ENCODE data around the gene TET2.
"Not testable (repeated sequence)": the region's sequence is repeated elsewhere in the genome, so short reads cannot be mapped to it uniquely, and the experiment has no call there.

The TET2 gene

DNA sequence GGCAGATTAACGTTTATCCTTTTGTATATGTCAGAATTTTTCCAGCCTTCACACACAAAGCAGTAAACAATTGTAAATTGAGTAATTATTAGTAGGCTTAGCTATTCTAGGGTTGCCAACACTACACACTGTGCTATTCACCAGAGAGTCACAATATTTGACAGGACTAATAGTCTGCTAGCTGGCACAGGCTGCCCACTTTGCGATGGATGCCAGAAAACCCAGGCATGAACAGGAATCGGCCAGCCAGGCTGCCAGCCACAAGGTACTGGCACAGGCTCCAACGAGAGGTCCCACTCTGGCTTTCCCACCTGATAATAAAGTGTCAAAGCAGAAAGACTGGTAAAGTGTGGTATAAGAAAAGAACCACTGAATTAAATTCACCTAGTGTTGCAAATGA, 94.8 kb downstream of the TET2 start:
- no peak for DNase-seq

DNA sequence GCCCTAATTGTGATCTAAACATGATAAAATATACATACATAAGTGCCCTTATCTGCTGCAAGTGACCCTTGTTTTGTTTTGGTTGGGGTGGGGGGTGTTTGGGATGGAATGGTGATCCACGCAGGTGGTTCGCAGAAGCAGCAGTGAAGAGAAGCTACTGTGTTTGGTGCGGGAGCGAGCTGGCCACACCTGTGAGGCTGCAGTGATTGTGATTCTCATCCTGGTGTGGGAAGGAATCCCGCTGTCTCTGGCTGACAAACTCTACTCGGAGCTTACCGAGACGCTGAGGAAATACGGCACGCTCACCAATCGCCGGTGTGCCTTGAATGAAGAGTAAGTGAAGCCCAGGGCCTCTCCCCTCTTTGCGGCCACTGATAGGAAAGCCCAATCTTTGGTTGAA, 96.8 kb downstream of the TET2 start:
- no peak for DNase-seq

DNA sequence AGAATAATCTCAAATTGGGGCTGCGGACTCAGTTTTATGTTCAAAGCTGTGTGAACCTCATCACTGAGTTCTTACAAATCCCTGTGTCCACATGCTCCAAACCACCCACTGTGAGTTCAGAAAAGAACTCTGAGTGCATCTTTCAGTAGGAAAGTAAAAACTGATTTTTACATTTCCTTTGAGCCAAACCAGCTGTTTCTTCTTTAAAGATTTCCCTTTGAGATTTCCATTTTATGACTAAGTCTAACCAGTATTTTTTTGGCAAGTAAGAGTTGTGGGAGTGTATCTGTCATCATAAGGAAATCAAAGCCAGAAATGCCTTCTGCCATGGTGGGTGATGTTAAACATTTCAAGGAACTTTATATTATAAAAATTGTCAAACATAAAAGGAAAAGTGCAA, 100.0 kb downstream of the TET2 start:
- peak; percentile 56 for DNase-seq

- DNase-seq, result no peak
These were observed 101.9 kb downstream of the TET2 start for GRCh38 chr4:105248613-105249012.

- no peak for DNase-seq
These were observed 111.3 kb downstream of the TET2 start for GRCh38 chr4:105257817-105258495.

- no peak for DNase-seq
These were observed 119.0 kb downstream of the TET2 start for GRCh38 chr4:105265689-105266088.

GRCh38 chr4:105267280-105267679, 120.6 kb downstream of the TET2 start:
- no peak for DNase-seq

DNA sequence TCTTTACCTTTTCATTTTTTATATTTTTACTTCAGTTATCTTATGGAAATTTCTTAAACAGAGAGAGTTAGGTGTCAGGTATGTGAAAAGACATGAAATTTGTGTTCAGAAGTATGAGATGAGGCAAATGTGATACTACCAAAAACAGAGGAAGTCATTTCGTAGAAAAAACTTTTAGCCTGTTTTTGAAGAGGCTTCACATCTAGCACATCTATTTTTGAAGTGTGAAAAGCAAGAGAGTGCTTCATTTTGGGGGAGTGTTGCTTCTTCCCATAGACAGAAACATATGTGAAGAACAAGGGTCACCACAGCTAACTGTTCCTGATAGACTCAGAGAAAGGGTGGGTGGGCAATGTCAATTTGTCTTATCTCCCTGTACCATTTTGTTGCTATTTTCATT, 125.3 kb downstream of the TET2 start:
- DNase-seq, result no peak

- no peak for DNase-seq
These were observed 126.6 kb downstream of the TET2 start for GRCh38 chr4:105273230-105273629.

- DNase-seq, result no peak
These were observed 127.4 kb downstream of the TET2 start for GRCh38 chr4:105274090-105274489.

GRCh38 chr4:105274504-105274903, 127.8 kb downstream of the TET2 start:
- no peak for DNase-seq

DNA sequence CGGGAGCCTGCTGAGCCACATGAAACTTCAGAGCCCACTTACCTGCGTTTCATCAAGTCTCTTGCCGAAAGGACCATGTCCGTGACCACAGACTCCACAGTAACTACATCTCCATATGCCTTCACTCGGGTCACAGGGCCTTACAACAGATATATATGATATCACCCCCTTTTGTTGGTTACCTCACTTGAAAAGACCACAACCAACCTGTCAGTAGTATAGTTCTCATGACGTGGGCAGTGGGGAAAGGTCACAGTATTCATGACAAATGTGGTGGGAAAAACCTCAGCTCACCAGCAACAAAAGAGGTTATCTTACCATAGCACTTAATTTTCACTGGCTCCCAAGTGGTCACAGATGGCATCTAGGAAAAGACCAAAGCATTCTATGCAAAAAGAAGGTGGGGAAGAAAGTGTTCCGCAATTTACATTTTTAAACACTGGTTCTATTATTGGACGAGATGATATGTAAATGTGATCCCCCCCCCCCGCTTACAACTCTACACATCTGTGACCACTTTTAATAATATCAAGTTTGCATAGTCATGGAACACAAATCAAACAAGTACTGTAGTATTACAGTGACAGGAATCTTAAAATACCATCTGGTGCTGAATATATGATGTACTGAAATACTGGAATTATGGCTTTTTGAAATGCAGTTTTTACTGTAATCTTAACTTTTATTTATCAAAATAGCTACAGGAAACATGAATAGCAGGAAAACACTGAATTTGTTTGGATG, 129.9 kb downstream of the TET2 start:
- DNase-seq, result no peak

DNA sequence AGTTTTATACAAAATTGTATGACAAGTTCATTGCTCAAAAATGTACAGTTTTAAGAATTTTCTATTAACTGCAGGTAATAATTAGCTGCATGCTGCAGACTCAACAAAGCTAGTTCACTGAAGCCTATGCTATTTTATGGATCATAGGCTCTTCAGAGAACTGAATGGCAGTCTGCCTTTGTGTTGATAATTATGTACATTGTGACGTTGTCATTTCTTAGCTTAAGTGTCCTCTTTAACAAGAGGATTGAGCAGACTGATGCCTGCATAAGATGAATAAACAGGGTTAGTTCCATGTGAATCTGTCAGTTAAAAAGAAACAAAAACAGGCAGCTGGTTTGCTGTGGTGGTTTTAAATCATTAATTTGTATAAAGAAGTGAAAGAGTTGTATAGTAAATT, 131.0 kb downstream of the TET2 start:
- no peak for DNase-seq

GRCh38 chr4:105279314-105279713, 132.6 kb downstream of the TET2 start:
- DNase-seq, result no peak

GRCh38 chr4:105280338-105281123, 133.9 kb downstream of the TET2 start:
- peak; percentile 76 for DNase-seq

DNA sequence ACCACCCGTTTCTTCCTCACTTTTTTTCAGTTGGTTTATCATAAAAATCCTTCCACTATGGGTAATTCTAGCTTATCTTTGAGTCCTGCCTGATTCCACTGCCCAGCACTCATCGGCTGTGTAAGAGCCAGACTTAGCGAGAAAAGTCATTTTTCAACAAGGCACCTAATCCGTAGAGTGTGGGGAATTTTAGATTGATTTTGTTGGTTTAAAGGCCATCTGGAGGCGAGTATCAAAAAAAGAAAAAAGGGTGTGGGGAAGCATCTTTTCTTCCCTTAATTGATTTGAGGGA, 134.4 kb downstream of the TET2 start:
- no peak for DNase-seq

- no peak for DNase-seq
These were observed 135.8 kb downstream of the TET2 start for GRCh38 chr4:105282489-105282888.

- DNase-seq, result no peak
These were observed 136.8 kb downstream of the TET2 start for GRCh38 chr4:105283501-105283900.

DNA sequence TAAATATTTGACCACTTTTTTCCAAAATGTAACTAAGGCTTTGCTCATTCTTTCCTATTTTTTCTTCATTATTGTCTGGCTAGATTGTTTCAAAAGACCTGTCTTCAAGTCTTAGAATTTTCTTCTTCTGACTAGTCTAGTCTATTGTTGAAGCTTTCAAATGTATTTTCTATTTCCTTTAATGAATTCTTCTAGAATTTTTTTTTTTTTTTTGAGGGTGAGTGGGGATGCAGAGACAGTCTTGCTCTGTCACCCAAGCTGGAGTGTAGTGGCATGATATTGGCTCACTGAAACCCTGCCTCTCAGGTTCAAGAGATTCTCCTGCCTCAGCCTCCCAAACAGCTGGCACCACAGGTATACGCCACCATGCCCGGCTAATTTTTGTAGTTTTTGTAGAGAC, 141.4 kb downstream of the TET2 start:
- no peak for DNase-seq

DNA sequence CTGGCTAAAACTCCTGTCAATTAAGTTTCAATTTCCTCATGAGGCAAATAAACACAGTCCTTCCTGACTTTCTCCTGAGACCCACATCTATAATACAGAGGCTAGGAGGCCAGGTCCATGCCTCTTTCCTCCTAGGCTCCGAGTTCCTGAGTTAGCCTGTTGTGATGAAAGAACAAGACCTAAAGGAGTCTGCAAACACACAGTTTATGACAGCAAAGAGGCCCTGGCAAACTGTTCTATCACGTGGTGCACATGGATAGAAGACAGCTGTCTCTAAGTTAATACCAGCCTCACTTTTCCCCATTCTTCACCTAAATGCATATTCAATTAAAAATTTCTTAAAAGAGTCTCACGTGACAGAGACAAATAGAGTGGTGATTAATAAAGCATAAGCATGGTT, 145.2 kb downstream of the TET2 start:
- no peak for DNase-seq

- no peak for DNase-seq
These were observed 146.7 kb downstream of the TET2 start for GRCh38 chr4:105293360-105293759.

DNA sequence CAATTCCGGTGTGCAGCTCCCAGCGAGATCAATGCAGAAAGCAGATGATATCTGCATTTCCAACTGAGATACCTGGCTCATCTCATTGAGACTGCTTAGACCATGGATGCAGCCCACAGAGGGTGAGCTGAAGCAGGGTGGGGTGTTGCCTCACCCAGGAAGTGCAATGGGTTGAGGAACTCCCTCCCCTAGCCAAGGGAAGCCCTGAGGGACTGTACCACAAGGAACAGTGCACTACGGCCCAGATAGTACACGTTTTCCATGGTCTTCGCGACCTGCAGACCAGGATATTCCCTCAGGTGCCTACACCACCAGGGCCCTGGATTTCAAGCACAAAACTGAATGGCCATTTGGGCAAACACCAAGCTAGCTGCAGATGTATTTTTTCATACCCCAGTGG, 150.0 kb downstream of the TET2 start:
- DNase-seq, result no peak

DNA sequence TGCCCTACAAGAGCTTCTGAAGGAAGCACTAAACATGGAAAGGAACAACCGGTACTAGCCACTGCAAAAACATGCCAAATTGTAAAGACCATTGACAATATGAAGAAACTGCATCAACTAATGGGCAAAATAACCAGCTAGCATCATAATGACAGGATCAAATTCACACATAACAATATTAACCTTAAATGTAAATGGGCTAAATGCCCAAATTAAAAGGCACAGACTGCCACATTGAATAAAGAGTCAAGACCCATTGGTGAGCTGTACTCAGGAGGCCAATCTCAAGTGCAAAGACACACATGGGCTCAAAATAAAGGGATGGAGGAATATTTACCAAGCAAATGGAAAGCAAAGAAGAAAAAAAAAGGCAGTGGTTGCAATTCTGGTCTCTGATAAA, 152.4 kb downstream of the TET2 start:
- DNase-seq, result not testable (repeated sequence)

- DNase-seq, result no peak
These were observed 157.4 kb downstream of the TET2 start for GRCh38 chr4:105304085-105304484.
